SU-DHL-6 (cell line): ENCODE data around the gene SPATA7.

ENCODE experiments used
- EZH2phosphoT487 ChIP-seq: fragments of 200-600 bp; sonication (generic), shearing (Covaris generic); conservative IDR thresholded peaks from 2 replicates; pipeline ENCODE4 v1.6.1; 2018; ENCODE audit warnings: mild to moderate bottlenecking, antibody characterized with exemption, low read length, moderate library complexity, mixed read lengths
- TF ChIP-seq, protein P1 (sequence below): fragments of 200-600 bp; sonication (generic); IDR thresholded peaks from one replicate; pipeline ENCODE4 v1.5.1; 2017; ENCODE audit warnings: antibody characterized with exemption, mild to moderate bottlenecking, low read length, moderate library complexity; ENCODE audit not compliant: insufficient read depth, poor library complexity, severe bottlenecking

DNA sequence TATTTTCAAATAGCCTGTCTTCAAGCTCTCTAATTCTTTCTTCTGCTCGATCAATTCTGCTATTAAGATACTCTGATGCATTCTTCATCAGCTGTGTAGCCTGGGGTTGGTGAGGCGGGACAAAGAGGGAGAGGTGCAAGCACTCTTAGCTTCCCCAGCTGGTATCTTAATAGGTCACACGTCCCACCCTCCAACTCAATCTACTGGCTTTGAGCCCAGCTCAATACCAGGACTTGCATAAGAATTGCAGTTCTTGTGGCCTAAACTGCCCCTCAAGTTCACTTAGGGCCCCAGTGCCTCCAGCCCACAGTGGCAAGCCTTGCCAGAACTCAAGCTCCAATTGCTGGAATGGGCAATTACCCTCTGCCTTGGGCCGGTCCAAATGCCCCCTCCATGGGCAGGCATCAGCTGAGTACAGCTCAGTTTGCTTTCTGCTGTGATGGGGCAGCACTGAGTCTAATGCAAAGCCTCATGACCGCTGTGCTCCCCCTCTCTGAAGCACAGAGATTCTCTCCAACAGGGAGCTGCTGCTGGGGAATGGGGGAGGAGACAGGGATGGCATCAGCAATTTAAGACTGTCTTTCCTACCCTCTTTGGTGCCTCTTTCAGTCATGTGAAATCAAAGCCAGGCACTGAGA lies 5.6 kb upstream of the SPATA7 start:
- TF ChIP-seq, protein P1, sequence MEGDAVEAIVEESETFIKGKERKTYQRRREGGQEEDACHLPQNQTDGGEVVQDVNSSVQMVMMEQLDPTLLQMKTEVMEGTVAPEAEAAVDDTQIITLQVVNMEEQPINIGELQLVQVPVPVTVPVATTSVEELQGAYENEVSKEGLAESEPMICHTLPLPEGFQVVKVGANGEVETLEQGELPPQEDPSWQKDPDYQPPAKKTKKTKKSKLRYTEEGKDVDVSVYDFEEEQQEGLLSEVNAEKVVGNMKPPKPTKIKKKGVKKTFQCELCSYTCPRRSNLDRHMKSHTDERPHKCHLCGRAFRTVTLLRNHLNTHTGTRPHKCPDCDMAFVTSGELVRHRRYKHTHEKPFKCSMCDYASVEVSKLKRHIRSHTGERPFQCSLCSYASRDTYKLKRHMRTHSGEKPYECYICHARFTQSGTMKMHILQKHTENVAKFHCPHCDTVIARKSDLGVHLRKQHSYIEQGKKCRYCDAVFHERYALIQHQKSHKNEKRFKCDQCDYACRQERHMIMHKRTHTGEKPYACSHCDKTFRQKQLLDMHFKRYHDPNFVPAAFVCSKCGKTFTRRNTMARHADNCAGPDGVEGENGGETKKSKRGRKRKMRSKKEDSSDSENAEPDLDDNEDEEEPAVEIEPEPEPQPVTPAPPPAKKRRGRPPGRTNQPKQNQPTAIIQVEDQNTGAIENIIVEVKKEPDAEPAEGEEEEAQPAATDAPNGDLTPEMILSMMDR, result no peak
- TF ChIP-seq EZH2phosphoT487, result no peak
